ENCODE measurements around the gene OR56A3.

The OR56A3 gene

GRCh38 chr11:5941951-5942350, at the start of gene OR56A3:
OR56A3 (plus strand) TSS chr11:5942251; CDS start chr11:5947347, 5,096 bp downstream.
- Mint-ChIP-seq H3K4me3 (no peak within 1 kb of the TSS), H3K27ac (no peak within 1 kb of the TSS), H3K27me3 (ENCODE audit: low read depth) (peaks cover 3% of the 10 kb centered on the region), H3K36me3 (ENCODE audit: low read depth) (no peaks in the 10 kb centered on the region), H3K9me3 (peaks cover under 1% of the 10 kb centered on the region), H3K4me1 (ENCODE audit: low read depth) (no peaks in the 10 kb centered on the region)
- DNase-seq (ENCODE audit: low spot score): no peak

- Mint-ChIP-seq H3K27me3 (ENCODE audit: low read depth) (no peaks in the 10 kb centered on the region), H3K4me3 (no peak within 1 kb of the TSS), H3K27ac (no peak within 1 kb of the TSS), H3K4me1 (ENCODE audit: low read depth) (no peaks in the 10 kb centered on the region), H3K9me3 (no peaks in the 10 kb centered on the region), H3K36me3 (ENCODE audit: low read depth) (no peaks in the 10 kb centered on the region)
- no peak for DNase-seq (ENCODE audit: low spot score)
Measured at GRCh38 chr11:5892908-5893307, 49.1 kb upstream of the OR56A3 start, which contains the start of gene OR52E5. OR52E5 (plus strand) TSS chr11:5893208; CDS start chr11:5900777, 7,569 bp downstream.

DNA sequence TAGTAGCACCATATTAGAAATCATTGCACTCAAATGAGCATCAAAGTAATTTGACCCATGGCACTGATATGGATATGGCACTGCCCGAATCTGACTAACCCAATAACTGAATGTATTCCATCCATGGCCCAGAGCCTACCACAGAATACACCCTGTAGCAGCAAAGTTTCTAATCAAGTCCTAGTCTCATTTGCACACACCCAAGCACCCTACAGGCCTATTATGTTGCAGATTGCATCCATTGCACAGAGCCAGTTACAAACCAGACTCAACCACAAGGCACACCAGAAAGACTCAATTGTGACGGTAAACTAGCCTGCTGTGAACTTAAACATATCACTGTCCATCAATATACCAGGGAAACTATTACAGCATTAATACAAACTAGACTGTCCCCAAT, 42.5 kb upstream of the OR56A3 start:
- DNase-seq (ENCODE audit: low spot score): no peak
- H3K27ac Mint-ChIP-seq: no peak overlapping the region
- H3K36me3 Mint-ChIP-seq (ENCODE audit: low read depth): no peaks in the 10 kb centered on the region
- no peaks in the 10 kb centered on the region for H3K27me3 Mint-ChIP-seq (ENCODE audit: low read depth)
- H3K9me3 Mint-ChIP-seq: no peaks in the 10 kb centered on the region
- no peaks in the 10 kb centered on the region for H3K4me1 Mint-ChIP-seq (ENCODE audit: low read depth)
- no peak overlapping the region for H3K4me3 Mint-ChIP-seq

- Mint-ChIP-seq H3K4me1 (ENCODE audit: low read depth) (no peaks in the 10 kb centered on the region), H3K4me3 (no peak overlapping the region), H3K36me3 (ENCODE audit: low read depth) (no peaks in the 10 kb centered on the region), H3K27ac (no peak overlapping the region), H3K27me3 (ENCODE audit: low read depth) (no peaks in the 10 kb centered on the region), H3K9me3 (no peaks in the 10 kb centered on the region)
- DNase-seq (ENCODE audit: low spot score): no peak
Measured at GRCh38 chr11:5910540-5910939, 31.5 kb upstream of the OR56A3 start.

GRCh38 chr11:5922749-5923426, 19.2 kb upstream of the OR56A3 start:
- H3K4me1 Mint-ChIP-seq (ENCODE audit: low read depth): no peaks in the 10 kb centered on the region
- no peaks in the 10 kb centered on the region for H3K27me3 Mint-ChIP-seq (ENCODE audit: low read depth)
- H3K36me3 Mint-ChIP-seq (ENCODE audit: low read depth): no peaks in the 10 kb centered on the region
- H3K27ac Mint-ChIP-seq: no peak overlapping the region
- H3K4me3 Mint-ChIP-seq: no peak overlapping the region
- peaks cover 8% of the 10 kb centered on the region for H3K9me3 Mint-ChIP-seq
- peak; percentile 35 for DNase-seq (ENCODE audit: low spot score)

GRCh38 chr11:5923427-5923776, 18.6 kb upstream of the OR56A3 start:
- peaks cover 8% of the 10 kb centered on the region for H3K9me3 Mint-ChIP-seq
- no peaks in the 10 kb centered on the region for H3K4me1 Mint-ChIP-seq (ENCODE audit: low read depth)
- no peak overlapping the region for H3K27ac Mint-ChIP-seq
- no peaks in the 10 kb centered on the region for H3K27me3 Mint-ChIP-seq (ENCODE audit: low read depth)
- no peak for DNase-seq (ENCODE audit: low spot score)
- H3K4me3 Mint-ChIP-seq: no peak overlapping the region
- H3K36me3 Mint-ChIP-seq (ENCODE audit: low read depth): no peaks in the 10 kb centered on the region

DNA sequence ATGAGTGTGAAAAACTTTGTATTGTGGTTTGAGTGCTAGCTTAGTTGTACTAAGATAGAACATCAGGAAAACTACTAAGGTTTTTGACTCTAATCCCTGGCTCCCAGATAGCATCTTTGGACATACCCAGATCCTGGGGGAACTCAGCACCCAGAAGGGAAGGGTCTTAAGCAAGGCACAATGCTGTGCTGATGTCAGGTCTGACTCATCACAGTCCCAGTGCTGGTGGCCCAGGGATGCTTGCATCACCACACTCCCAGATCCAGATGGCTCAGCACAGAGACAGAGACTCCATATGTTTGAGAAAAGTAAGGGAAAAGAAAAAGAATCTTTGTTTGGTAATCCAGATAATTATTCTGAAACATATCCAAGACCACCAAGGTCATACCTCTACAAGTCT, 18.3 kb upstream of the OR56A3 start:
- Mint-ChIP-seq H3K27me3 (ENCODE audit: low read depth) (no peaks in the 10 kb centered on the region), H3K4me1 (ENCODE audit: low read depth) (no peaks in the 10 kb centered on the region), H3K36me3 (ENCODE audit: low read depth) (no peaks in the 10 kb centered on the region), H3K4me3 (no peak overlapping the region), H3K9me3 (peaks cover 8% of the 10 kb centered on the region), H3K27ac (no peak overlapping the region)
- DNase-seq (ENCODE audit: low spot score): no peak

GRCh38 chr11:5928271-5928670, 13.8 kb upstream of the OR56A3 start:
- Mint-ChIP-seq H3K9me3 (peaks cover 18% of the 10 kb centered on the region), H3K4me1 (ENCODE audit: low read depth) (no peaks in the 10 kb centered on the region), H3K4me3 (no peak overlapping the region), H3K36me3 (ENCODE audit: low read depth) (no peaks in the 10 kb centered on the region), H3K27ac (no peak overlapping the region), H3K27me3 (ENCODE audit: low read depth) (no peaks in the 10 kb centered on the region)
- DNase-seq (ENCODE audit: low spot score): no peak

- Mint-ChIP-seq H3K27ac (no peak overlapping the region), H3K9me3 (peaks cover 18% of the 10 kb centered on the region), H3K4me1 (ENCODE audit: low read depth) (no peaks in the 10 kb centered on the region)
Measured at GRCh38 chr11:5928811-5929210, 13.2 kb upstream of the OR56A3 start.

DNA sequence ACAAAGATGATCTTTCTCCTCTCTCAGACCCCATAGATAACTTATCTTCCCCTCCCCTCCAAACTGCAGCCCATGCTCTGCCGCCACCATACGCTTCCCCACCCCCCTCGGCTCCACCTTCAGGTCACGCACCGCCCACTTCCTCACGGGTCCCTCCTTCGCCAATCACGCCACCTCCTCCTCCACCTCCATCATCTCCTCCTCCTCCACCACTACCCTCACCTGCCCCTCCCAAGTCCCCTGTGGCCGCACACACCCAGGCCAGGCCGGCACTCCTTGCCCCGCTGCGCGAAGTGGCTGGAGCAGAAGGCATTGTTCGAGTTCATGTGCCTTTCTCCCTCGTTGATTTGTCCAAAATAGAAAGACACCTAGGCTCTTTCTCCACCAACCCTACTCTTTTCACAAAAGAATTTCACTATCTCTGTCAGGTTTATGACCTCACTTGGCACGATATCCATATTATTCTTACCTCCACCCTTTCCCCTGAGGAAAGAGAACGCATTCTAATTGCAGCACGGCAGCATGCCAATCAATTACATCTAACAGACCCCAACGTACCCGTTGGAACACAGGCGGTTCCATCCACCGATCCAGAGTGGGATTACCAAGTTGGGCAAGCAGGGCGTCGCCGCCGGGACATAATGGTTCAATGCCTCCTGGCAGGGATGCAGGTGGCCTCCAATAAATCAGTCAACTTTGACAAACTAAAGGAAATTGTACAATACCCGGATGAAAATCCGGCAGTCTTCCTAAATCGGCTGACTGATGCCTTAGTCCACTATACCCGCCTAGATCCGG, 12.3 kb upstream of the OR56A3 start:
- Mint-ChIP-seq H3K36me3 (ENCODE audit: low read depth) (no peaks in the 10 kb centered on the region), H3K27ac (no peak overlapping the region), H3K4me3 (no peak overlapping the region), H3K9me3 (peaks cover 12% of the 10 kb centered on the region), H3K27me3 (ENCODE audit: low read depth) (no peaks in the 10 kb centered on the region), H3K4me1 (ENCODE audit: low read depth) (no peaks in the 10 kb centered on the region)
- DNase-seq (ENCODE audit: low spot score): no peak

More at GRCh38 chr11:5928811-5929210, 13.2 kb upstream of the OR56A3 start:
- Mint-ChIP-seq H3K27me3 (ENCODE audit: low read depth) (no peaks in the 10 kb centered on the region), H3K4me3 (no peak overlapping the region), H3K36me3 (ENCODE audit: low read depth) (no peaks in the 10 kb centered on the region)
- no peak for DNase-seq (ENCODE audit: low spot score)

DNA sequence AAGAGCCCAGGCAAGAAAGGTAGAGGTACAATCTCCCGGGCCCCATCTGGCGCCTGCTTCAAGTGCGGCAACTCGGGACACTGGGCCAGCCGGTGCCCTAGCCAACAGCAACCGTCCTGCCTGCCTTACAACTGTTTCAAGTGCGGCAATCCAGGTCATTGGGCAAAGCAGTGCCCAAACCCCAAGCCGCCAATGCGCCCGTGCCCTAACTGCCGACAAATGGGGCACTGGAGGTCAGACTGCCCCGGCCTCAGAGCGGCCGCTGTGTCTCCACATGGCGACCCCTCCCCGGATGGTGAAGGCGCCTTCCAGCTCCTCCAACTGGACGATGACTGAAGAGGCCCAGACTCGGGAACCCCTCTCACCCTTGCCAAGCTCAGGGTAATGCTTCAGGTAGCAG, 11.4 kb upstream of the OR56A3 start:
- no peaks in the 10 kb centered on the region for H3K4me1 Mint-ChIP-seq (ENCODE audit: low read depth)
- no peak for DNase-seq (ENCODE audit: low spot score)

DNA sequence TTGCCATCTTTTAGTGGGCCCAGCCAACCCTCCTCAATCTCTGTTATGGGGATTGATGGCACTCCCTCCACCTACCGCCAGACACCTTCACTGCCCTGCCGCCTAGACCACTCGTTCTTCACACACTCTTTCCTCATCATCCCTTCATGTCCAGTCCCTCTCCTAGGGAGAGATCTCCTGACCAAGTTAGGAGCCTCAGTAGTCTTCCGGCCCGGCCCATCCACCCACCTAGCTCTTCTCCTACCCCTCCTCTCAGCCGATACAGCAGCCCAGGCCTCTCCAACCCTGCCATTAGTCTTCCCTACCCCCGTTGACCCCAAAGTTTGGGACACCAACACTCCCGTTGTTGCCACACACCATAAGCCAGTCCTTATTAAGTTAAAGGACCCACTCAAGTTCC, 11.0 kb upstream of the OR56A3 start:
- Mint-ChIP-seq H3K9me3 (peaks cover 10% of the 10 kb centered on the region), H3K4me1 (ENCODE audit: low read depth) (no peaks in the 10 kb centered on the region), H3K36me3 (ENCODE audit: low read depth) (no peaks in the 10 kb centered on the region), H3K27ac (no peak overlapping the region), H3K4me3 (no peak overlapping the region), H3K27me3 (ENCODE audit: low read depth) (no peaks in the 10 kb centered on the region)
- DNase-seq (ENCODE audit: low spot score): no peak

More for the DNA sequence above, 11.4 kb upstream of the OR56A3 start:
- Mint-ChIP-seq H3K4me3 (no peak overlapping the region), H3K36me3 (ENCODE audit: low read depth) (no peaks in the 10 kb centered on the region), H3K9me3 (peaks cover 10% of the 10 kb centered on the region), H3K27ac (no peak overlapping the region), H3K27me3 (ENCODE audit: low read depth) (no peaks in the 10 kb centered on the region)

- H3K4me3 Mint-ChIP-seq: no peak overlapping the region
- H3K4me1 Mint-ChIP-seq (ENCODE audit: low read depth): no peaks in the 10 kb centered on the region
- DNase-seq (ENCODE audit: low spot score): no peak
- H3K36me3 Mint-ChIP-seq (ENCODE audit: low read depth): no peaks in the 10 kb centered on the region
- H3K9me3 Mint-ChIP-seq: peaks cover 13% of the 10 kb centered on the region
- no peaks in the 10 kb centered on the region for H3K27me3 Mint-ChIP-seq (ENCODE audit: low read depth)
- no peak overlapping the region for H3K27ac Mint-ChIP-seq
Measured at GRCh38 chr11:5932671-5933070, 9.4 kb upstream of the OR56A3 start.

DNA sequence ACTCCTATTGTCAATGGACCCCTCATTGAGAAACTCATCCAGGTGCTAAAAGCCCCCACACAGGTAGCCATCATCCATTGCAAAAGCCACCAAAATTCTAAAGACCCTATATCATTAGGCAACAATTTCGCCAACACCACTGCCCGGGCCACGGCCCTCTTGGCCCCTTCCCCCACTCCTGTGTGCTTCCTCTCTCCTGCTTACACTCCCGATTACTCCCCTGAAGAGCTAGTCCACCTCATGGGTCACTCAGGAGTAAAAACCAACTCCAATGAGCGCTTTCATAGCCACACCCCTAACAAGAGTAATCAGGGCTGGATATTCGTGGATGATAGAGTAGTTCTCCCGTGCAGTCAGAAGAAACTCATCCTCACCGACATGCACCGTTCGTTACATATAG, 8.9 kb upstream of the OR56A3 start:
- H3K4me3 Mint-ChIP-seq: no peak overlapping the region
- no peak for DNase-seq (ENCODE audit: low spot score)
- H3K27ac Mint-ChIP-seq: no peak overlapping the region
- no peaks in the 10 kb centered on the region for H3K36me3 Mint-ChIP-seq (ENCODE audit: low read depth)
- H3K27me3 Mint-ChIP-seq (ENCODE audit: low read depth): no peaks in the 10 kb centered on the region
- H3K4me1 Mint-ChIP-seq (ENCODE audit: low read depth): no peaks in the 10 kb centered on the region
- peaks cover 13% of the 10 kb centered on the region for H3K9me3 Mint-ChIP-seq
